Inferior parietal cortex (tissue), 1 donor: ENCODE measurements around the gene CEACAM21.

ENCODE experiments used
- DNase-seq: peaks from one replicate; pipeline ENCODE4 v3.0.0-alpha.2; 2016; ENCODE audit errors: extremely low spot score

CEACAM21 gene

GRCh38 chr19:41575998-41576397 is at the start of gene CEACAM21:
TSS of gene CEACAM21 (plus strand) at chr19:41576166. CDS start at chr19:41576275, 109 bp downstream.
- no peak for DNase-seq

GRCh38 chr19:41527089-41527488 is 48.9 kb upstream of the CEACAM21 start:
- no peak for DNase-seq

- DNase-seq: no peak
Observed at GRCh38 chr19:41528106-41528505, 47.9 kb upstream of the CEACAM21 start.

- DNase-seq: no peak
Observed at GRCh38 chr19:41529484-41530183, 46.3 kb upstream of the CEACAM21 start.

- no peak for DNase-seq
Observed at GRCh38 chr19:41530184-41530534, 45.8 kb upstream of the CEACAM21 start.

- no peak for DNase-seq
Observed at GRCh38 chr19:41530761-41531301, 45.1 kb upstream of the CEACAM21 start.

- no peak for DNase-seq
Observed at GRCh38 chr19:41531438-41532311, 44.3 kb upstream of the CEACAM21 start.

- DNase-seq: no peak
Observed at GRCh38 chr19:41532526-41532925, 43.4 kb upstream of the CEACAM21 start.

GRCh38 chr19:41533671-41534215 is 42.2 kb upstream of the CEACAM21 start:
- no peak for DNase-seq

- no peak for DNase-seq
Observed at GRCh38 chr19:41535029-41535622, 40.8 kb upstream of the CEACAM21 start.

GRCh38 chr19:41537789-41538188 is 38.2 kb upstream of the CEACAM21 start:
- DNase-seq: no peak

GRCh38 chr19:41540041-41540695 is 35.8 kb upstream of the CEACAM21 start:
- no peak for DNase-seq

GRCh38 chr19:41541990-41542584 is 33.9 kb upstream of the CEACAM21 start:
- DNase-seq: no peak

- DNase-seq: no peak
Observed at GRCh38 chr19:41542622-41543021, 33.3 kb upstream of the CEACAM21 start.

GRCh38 chr19:41543582-41543981 is 32.4 kb upstream of the CEACAM21 start:
- DNase-seq: no peak

GRCh38 chr19:41545547-41545946 is 30.4 kb upstream of the CEACAM21 start:
- DNase-seq: no peak

GRCh38 chr19:41546386-41546789 is 29.6 kb upstream of the CEACAM21 start:
- DNase-seq: no peak

- no peak for DNase-seq
Observed at GRCh38 chr19:41546961-41547360, 29.0 kb upstream of the CEACAM21 start.

- no peak for DNase-seq
Observed at GRCh38 chr19:41547569-41547968, 28.4 kb upstream of the CEACAM21 start.

- DNase-seq: no peak
Observed at GRCh38 chr19:41548047-41548446, 27.9 kb upstream of the CEACAM21 start.
